ENCODE measurements around the gene FAM98C. TPM values are rescaled to one million over a fixed set of nuclear protein-coding genes. Genes with fewer than 3 reads are reported as not detected.

The FAM98C gene
- total RNA-seq, 1 donor from 2014 or later = 37.1 TPM

DNA sequence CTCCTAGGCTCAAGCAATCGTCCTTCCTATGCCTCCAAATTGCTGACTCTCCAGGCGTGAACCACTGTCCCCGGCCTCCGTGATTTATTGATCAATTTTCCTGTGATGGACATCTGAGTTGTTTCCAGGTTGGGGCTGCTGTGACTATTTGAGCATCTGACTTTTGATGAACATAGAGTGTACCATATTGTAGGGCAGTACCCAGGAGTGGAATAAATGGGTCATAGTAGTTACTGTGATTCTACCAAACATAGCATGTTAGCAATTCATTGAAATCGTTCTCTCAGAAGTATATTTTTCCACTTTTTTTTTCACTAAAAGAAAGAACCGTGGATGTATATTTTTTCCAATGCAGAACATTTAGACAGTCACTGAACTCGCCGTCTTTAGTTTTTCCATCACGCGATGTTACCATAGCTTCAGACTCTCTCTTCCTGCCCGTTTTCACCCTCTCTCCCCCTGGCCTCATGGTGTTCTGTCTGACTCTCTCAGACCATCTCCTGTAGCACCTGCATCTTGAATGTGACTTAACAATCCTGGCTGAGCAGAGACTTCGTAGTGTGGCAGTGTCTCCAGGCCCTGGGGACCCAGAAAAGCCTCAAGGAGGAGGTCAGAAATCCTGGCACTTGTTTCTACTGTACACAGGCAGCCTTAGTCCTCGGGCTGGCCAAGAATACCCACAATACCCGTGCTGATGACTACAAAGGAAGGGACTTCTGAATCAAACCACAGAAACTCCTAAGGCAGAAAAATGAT, 26.3 kb downstream of the FAM98C start:
- DNase-seq (ENCODE audit: low read depth) = no peak
- no peak overlapping the region for H3K4me3 ChIP-seq (ENCODE audit: low read depth, low read length)
- TF ChIP-seq, protein P1, sequence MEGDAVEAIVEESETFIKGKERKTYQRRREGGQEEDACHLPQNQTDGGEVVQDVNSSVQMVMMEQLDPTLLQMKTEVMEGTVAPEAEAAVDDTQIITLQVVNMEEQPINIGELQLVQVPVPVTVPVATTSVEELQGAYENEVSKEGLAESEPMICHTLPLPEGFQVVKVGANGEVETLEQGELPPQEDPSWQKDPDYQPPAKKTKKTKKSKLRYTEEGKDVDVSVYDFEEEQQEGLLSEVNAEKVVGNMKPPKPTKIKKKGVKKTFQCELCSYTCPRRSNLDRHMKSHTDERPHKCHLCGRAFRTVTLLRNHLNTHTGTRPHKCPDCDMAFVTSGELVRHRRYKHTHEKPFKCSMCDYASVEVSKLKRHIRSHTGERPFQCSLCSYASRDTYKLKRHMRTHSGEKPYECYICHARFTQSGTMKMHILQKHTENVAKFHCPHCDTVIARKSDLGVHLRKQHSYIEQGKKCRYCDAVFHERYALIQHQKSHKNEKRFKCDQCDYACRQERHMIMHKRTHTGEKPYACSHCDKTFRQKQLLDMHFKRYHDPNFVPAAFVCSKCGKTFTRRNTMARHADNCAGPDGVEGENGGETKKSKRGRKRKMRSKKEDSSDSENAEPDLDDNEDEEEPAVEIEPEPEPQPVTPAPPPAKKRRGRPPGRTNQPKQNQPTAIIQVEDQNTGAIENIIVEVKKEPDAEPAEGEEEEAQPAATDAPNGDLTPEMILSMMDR (conservative IDR thresholded peaks at IDR 0.05; ENCODE audit: low read depth, low read length) = no peak

DNA sequence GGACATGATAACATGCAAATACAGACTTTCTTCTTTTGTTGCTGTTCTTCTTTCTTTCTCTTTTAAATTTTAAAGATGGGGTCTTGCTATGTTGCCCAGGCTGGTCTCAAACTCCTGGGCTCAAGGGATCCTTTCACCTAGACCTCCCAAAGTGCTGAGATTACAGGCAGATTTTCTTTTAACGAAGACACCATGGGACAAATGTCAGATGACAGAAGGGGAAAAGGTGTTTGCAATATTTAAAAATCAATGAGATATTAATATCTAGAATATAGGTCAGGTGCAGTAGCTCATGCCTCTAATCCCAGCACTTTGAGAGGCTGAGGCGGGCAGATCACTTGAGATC, 26.9 kb downstream of the FAM98C start:
- DNase-seq (ENCODE audit: low read depth) = no peak
- TF ChIP-seq, protein P1 (conservative IDR thresholded peaks at IDR 0.05; ENCODE audit: low read depth, low read length) = no peak
- H3K4me3 ChIP-seq (ENCODE audit: low read depth, low read length) = no peak overlapping the region

DNA sequence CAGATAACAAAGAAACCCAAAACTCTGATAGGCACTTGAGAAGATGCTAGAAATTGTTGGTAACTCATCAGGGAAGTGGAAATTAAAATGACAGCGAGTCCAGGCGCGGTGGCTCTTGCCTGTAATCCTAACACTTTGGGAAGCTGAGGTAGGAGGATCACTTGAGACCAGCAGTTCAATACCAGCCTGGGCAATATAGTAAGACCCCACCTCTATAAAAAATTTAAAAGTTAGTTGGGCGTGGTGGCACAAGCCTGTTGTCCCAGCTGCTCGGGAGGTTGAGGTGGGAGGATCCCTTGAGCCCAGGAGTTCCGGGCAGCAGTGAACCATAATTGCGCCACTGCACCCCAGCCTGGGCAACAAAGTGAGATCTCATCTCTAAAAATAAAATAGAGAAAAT, 28.0 kb downstream of the FAM98C start:
- H3K4me3 ChIP-seq (ENCODE audit: low read depth, low read length) = no peak overlapping the region
- DNase-seq (ENCODE audit: low read depth) = no peak
- TF ChIP-seq, protein P1 (conservative IDR thresholded peaks at IDR 0.05; ENCODE audit: low read depth, low read length) = no peak

DNA sequence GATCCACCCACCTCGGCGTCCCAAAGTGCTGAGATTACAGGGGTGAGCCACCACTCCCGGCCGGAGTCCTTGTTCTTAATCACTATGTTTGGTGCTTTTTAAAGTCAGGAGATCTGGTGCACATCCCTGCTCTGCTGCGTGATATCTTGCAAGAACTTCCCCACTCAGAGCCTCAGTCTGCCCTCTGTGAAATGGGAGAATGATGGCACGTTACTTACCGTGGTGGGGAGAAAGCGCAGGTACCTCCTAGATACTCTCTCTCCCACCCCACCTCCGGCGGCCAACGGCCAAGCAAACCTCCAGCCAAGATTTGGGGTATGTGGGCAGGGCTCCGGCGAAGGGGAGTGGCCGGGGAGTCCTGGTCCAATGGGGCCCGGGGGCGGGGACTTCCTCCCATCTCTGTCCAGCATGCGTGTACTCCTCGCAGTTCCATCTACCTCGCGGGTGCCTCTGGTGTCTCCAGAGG, 30.4 kb downstream of the FAM98C start, which contains the start of gene RYR1:
Gene RYR1 (plus strand): TSS at position 424 of the 466 bp plus-strand sequence. CDS start 139 bp downstream, outside the sequence.
- TF ChIP-seq, protein P1 (conservative IDR thresholded peaks at IDR 0.05; ENCODE audit: low read depth, low read length) = no peak
- no peak within 1 kb of the TSS for H3K4me3 ChIP-seq (ENCODE audit: low read depth, low read length)
- no peak for DNase-seq (ENCODE audit: low read depth)

DNA sequence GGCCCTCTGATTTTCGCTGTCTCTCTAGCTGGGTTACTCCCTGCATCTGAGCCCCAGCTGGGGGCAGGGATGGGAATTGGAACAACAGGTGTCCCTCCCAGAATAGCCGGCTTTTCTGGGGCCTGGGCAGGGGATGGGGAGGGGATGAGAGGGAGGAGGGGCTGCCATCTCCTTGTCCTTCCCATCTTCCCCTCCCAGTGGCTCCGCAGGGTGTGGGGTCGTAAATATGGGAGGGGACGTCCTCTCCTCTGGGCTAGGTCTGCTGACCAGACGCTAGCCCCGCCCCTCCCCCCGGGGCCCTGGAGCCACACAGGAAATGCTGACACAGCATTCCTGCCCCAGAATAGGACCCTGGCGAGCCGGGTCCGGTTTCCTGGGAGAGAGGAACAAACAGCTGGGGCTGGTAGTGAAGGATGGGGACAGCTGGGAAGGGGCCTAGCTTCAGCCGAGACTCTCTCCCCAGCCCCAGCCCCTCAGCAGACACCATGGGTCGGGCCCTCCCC, 31.7 kb downstream of the FAM98C start:
- TF ChIP-seq, protein P1 (conservative IDR thresholded peaks at IDR 0.05; ENCODE audit: low read depth, low read length) = no peak
- H3K4me3 ChIP-seq (ENCODE audit: low read depth, low read length) = no peak overlapping the region
- no peak for DNase-seq (ENCODE audit: low read depth)

DNA sequence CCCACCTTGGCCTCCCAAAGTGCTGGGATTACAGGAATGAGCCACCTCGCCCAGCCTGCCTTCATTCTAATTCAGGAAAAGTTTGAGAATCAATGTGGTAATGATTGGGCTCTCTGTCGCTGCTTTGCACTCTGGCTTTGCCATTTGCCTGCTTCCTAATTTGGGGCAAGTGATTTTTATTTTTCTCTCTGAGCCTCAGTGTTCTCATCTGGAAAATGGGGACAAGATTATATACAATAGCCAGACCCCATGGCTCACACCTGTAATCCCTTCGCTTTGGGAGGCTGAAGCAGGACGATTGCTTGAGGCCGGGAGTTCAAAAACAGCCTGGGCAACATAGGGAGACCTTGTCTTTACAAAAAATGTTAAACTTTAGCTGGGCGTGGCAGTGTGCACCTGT, 34.4 kb downstream of the FAM98C start:
- H3K4me3 ChIP-seq (ENCODE audit: low read depth, low read length) = no peak overlapping the region
- TF ChIP-seq, protein P1 (conservative IDR thresholded peaks at IDR 0.05; ENCODE audit: low read depth, low read length) = no peak
- DNase-seq (ENCODE audit: low read depth) = no peak

DNA sequence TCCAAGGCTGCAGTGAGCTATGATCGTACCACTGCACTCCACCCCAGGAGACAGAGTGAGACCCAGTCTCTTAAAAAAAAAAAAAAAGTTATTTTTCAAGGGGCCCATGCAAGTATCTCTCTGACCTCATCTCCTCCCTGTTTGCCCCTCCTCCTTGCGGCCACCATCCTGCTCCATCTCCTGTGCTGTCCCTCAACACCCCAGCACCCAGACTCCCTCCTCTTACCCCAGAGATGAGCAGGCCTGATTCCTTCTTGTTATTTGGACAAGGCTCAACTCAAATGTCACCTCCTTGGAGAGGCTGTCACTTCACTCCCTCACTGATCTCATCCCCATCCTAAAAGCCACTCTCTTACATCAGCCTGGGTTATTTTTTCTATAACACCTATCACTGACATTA, 35.0 kb downstream of the FAM98C start:
- DNase-seq (ENCODE audit: low read depth) = no peak
- TF ChIP-seq, protein P1 (conservative IDR thresholded peaks at IDR 0.05; ENCODE audit: low read depth, low read length) = no peak
- H3K4me3 ChIP-seq (ENCODE audit: low read depth, low read length) = no peak overlapping the region

Measured in epithelial cell of proximal tubule (primary cell).